GM10266 (cell line): ENCODE measurements around the gene PROKR1.

ENCODE experiments used
- DNase-seq: peaks from one replicate; pipeline ENCODE4 v3.0.0; 2012; ENCODE audit errors: extremely low spot score
- CTCF ChIP-seq: IDR thresholded peaks from 2 replicates; pipeline ENCODE4 v1.5.1; 2012; ENCODE audit warnings: mild to moderate bottlenecking, low read depth; ENCODE audit not compliant: control insufficient read depth, insufficient read depth; ENCODE audit errors: missing control alignments

PROKR1 gene

GRCh38 chr2:68658266-68658665 lies 14.9 kb downstream of the PROKR1 start:
- DNase-seq, result no peak
- no peak for TF ChIP-seq CTCF

GRCh38 chr2:68659081-68659480 lies 15.7 kb downstream of the PROKR1 start:
- TF ChIP-seq CTCF, result no peak
- DNase-seq, result no peak

- no peak for TF ChIP-seq CTCF
- DNase-seq, result no peak
Observed at GRCh38 chr2:68660658-68661057, 17.3 kb downstream of the PROKR1 start.

GRCh38 chr2:68662466-68662865 lies 19.1 kb downstream of the PROKR1 start:
- no peak for DNase-seq
- no peak for TF ChIP-seq CTCF

- no peak for DNase-seq
Observed at GRCh38 chr2:68663371-68664156, 20.2 kb downstream of the PROKR1 start.

GRCh38 chr2:68667371-68667770 lies 24.0 kb downstream of the PROKR1 start:
- no peak for TF ChIP-seq CTCF
- DNase-seq, result no peak

More at GRCh38 chr2:68663371-68664156, 20.2 kb downstream of the PROKR1 start:
- no peak for TF ChIP-seq CTCF

- no peak for TF ChIP-seq CTCF
- no peak for DNase-seq
Observed at GRCh38 chr2:68669651-68670050, 26.3 kb downstream of the PROKR1 start.
